RWPE1 (cell line): Measurements from ENCODE around the gene MSL2.

ENCODE experiments used
- CTCF ChIA-PET: fragments of 350-600 bp; sonication (Branson Sonifier 250); formaldehyde crosslinking; extraction: SDS; loops from one replicate; lab custom pipeline; 2021; lab: Yijun Ruan, JAX
- POLR2A ChIA-PET: fragments of 400-600 bp; formaldehyde crosslinking; extraction: SDS; loops from one replicate; lab custom pipeline; 2020; ENCODE audit warnings: antibody characterized with exemption; ENCODE audit not compliant: low non-redundant PET; lab: Yijun Ruan, JAX
- DNase-seq: peaks from one replicate; pipeline ENCODE4 v3.0.0; 2012; ENCODE audit warnings: low spot score
- H3K27ac ChIP-seq: fragments of 450-650 bp; 2 replicates; pipeline ENCODE4 v1.5.1; 2017
- CTCF ChIP-seq: fragments of 450-650 bp; conservative IDR thresholded peaks from 2 replicates; pipeline ENCODE4 v1.5.1; 2017; ENCODE audit warnings: low read depth, mild to moderate bottlenecking

Gene MSL2

DNA sequence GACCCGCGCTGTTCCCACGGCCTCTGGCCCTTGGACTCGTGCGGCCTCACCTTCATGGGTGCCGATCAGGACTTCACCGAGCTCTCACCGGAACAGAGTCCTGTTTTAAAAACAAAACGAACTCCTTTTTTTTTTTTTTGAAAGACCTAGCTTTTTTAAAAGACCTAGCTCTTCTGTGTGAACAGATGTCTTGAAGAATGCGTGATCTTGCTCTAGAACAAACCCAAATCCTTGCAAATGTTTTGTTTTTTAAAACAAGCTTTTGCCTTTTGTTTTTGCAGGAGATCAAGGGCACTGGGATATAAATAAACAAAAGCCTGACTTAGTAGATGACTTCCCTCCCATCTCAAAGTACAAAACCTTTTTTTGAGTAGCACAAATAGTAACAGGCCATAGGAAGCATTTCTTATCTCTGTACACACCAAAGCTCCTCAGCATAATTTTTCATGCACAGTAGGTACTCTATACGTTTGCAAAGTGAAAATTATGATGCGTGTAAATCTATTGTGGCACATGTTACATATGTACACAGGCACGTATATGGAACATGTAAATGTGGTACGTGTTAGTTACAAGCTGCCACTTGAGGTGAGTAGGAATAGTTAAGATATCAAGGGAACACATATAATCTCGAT lies 1.1 kb upstream of the MSL2 start:
- ChIA-PET CTCF (interaction anchor here (0.6 to 0.8 kb wide), 3 partner anchors 50 to 154 kb away, joined by 3 to 4 read pairs (median 4); no protein-coding TSS in a partner anchor), POLR2A (interaction anchor here (0.5 to 1.5 kb wide), 3 partner anchors 13 to 442 kb away, joined by 3 to 6 read pairs (median 5); no protein-coding TSS in a partner anchor)
- TF ChIP-seq CTCF = no peak
- peak overlapping the region; percentile 100 for H3K27ac ChIP-seq
- DNase-seq = no peak

GRCh38 chr3:136196401-136197158 lies 445 bp upstream of the MSL2 start:
- peak overlapping the region; percentile 100 for H3K27ac ChIP-seq
- ChIA-PET CTCF (interaction anchor here (0.6 to 0.8 kb wide), 4 partner anchors 27 to 909 kb away, joined by 3 to 5 read pairs (median 3); no protein-coding TSS in a partner anchor), POLR2A (interaction anchor here (0.5 to 1.5 kb wide), 8 partner anchors 14 to 666 kb away, joined by 3 to 14 read pairs (median 4); partner anchors contain the start of genes NCK1 and STAG1)
- no peak for TF ChIP-seq CTCF
- DNase-seq = peak; percentile 99

- ChIA-PET CTCF (interaction anchor here (0.5 to 0.6 kb wide), 2 partner anchors 28 to 163 kb away, joined by 3 to 5 read pairs; no protein-coding TSS in a partner anchor), POLR2A (interaction anchor here (0.6 to 1.5 kb wide), 3 partner anchors 56 to 1667 kb away, joined by 5 to 7 read pairs (median 6); partner anchors contain the start of gene STAG1)
- peak; percentile 51 for DNase-seq
- H3K27ac ChIP-seq = peak overlapping the region; percentile 100
- no peak for TF ChIP-seq CTCF
These were observed 674 bp downstream of the MSL2 start for GRCh38 chr3:136195258-136196063.

DNA sequence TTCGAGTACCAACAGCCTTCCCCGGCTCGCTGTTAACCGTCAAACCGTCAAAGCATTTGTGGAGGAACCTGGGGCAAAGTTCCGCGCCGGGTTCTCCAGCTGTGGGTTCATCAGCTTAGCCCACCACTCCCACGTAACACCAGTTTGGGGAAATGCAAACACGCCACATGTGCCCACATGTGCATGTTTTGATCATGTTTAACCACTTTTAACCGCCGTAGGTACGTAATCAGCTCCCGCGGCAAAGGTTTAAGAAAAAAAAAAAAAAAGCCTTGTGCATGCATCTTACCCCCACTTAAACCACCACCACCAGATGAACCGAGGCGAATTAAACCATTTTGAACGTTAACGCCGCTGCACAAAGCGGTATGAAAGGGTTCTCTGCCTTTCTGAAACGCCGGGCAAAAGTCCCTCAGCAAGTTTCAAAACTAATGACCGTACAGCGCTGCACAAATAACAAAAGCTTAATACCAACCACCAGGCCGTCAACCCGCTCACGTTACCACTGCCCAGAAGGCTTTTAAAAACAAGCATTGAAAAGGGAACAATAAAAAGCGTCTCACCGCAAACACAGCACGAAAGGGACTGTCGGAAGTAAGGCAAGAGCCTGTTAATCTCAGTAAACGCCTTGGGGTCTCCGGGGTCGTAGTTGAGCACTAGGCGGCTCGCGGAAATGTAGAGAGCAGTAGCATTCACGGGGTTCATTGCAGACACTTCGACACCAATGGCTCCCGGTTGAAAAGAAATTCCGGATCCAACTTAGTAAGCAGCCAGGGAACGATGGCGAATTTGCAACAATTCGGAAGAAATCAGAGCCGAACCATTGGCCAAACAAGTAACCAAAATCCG lies 1.5 kb downstream of the MSL2 start:
- ChIA-PET POLR2A (interaction anchor here (0.6 to 0.7 kb wide), 2 partner anchors 40 to 1666 kb away, joined by 5 read pairs; no protein-coding TSS in a partner anchor), CTCF (interaction anchor here (0.6 to 1.0 kb wide), 4 partner anchors 55 to 558 kb away, joined by 3 to 6 read pairs (median 4); no protein-coding TSS in a partner anchor)
- DNase-seq = no peak
- H3K27ac ChIP-seq = peak overlapping the region; percentile 100
- TF ChIP-seq CTCF = no peak

DNA sequence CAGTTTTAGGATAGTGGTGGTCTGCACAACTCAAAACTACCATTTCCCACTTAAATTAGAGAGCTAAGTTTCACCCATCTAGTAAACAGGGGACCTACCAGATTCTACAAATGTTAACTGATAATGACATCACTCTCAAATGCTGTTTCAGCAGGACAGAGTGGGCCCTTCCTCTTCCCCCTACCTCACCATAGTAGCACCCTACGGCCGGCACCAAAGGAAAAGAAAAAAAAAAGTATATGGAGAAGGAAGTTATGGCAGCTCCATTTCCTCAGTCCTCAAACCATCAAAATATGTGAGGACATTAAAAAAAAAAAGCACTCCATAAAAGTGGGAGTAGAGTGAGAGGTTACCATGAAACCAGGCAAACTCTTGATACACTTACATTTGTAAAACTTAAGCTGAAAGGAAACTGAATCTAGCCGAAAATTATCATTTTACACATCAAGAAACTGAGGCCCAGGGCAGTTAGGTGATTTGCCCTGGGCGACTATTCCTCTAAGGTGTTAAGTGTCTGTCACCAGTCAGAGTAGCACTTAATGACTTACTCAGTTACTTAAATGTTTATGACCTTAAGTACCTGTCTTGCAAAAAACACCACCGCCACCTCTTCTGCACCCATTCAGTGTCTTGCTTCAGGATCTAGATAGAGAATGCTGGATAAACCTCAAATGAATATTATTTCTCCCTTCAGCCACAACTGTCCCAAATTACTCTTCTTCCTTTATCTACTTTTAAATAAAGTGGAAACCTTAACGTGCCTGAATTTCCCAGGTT lies 2.7 kb downstream of the MSL2 start:
- ChIA-PET CTCF (interaction anchor here (0.6 to 0.9 kb wide), 2 partner anchors 56 to 242 kb away, joined by 3 to 4 read pairs; no protein-coding TSS in a partner anchor), POLR2A (no interaction called here)
- DNase-seq = no peak
- no peak for TF ChIP-seq CTCF
- H3K27ac ChIP-seq = no peak overlapping the region
